Breast epithelium (tissue), 3 donors: Measurements from ENCODE around the gene ATP2C2.

Source experiments
- POLR2A ChIP-seq: fragments of 450-650 bp; IDR thresholded peaks from one replicate; pipeline ENCODE4 v1.6.1; 2016; ENCODE audit warnings: antibody characterized with exemption, mild to moderate bottlenecking, moderate library complexity
- POLR2AphosphoS5 ChIP-seq, 3 donors: sonication (generic); formaldehyde crosslinking; IDR thresholded peaks; one replicate each; pipeline ENCODE4 v1.6.1; 2017; ENCODE audit warnings: antibody characterized with exemption in 3 of 3
- TF ChIP-seq, protein P1 (sequence below), 3 donors: fragments of 450-650 bp; IDR thresholded peaks; one replicate each; pipeline ENCODE4 v1.5.1; 2016 to 2017; ENCODE audit warnings: antibody characterized with exemption in 3 of 3, mild to moderate bottlenecking in 3 of 3, moderate library complexity in 3 of 3

DNA sequence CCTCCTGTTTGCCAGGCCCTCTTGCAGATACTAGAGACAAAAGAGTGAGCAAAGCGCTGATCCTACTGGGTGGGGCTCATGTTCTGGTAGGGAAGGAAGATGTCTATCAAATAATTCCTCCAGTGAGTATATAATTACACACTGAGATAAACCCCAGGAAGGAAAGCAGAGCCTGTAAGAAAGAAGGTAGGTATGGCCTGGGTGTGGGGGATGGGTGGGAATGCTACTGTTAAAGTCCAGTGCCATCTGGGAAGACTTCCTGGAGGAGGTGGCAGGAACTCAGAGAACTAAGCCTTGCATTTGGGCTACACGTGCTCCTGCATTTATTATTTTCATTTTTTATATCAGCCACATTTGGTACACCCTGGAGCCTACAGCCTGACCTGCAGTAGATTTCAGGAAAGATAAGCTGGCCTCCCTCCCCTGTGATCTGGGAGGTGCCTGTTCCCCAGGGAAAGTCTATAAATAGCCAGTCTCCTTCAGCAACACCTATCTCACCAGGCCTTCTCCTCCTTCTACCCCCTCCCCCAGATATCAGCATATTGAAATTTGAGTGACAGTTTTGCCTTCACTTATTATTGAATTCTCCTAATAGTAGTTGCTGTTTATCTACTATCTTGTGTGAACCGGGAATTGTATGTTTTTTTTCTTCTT lies 11.5 kb downstream of the ATP2C2 start:
- TF ChIP-seq, protein P1, sequence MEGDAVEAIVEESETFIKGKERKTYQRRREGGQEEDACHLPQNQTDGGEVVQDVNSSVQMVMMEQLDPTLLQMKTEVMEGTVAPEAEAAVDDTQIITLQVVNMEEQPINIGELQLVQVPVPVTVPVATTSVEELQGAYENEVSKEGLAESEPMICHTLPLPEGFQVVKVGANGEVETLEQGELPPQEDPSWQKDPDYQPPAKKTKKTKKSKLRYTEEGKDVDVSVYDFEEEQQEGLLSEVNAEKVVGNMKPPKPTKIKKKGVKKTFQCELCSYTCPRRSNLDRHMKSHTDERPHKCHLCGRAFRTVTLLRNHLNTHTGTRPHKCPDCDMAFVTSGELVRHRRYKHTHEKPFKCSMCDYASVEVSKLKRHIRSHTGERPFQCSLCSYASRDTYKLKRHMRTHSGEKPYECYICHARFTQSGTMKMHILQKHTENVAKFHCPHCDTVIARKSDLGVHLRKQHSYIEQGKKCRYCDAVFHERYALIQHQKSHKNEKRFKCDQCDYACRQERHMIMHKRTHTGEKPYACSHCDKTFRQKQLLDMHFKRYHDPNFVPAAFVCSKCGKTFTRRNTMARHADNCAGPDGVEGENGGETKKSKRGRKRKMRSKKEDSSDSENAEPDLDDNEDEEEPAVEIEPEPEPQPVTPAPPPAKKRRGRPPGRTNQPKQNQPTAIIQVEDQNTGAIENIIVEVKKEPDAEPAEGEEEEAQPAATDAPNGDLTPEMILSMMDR (IDR thresholded peaks at IDR 0.05), result no peak
- no peak for TF ChIP-seq POLR2A
- TF ChIP-seq POLR2AphosphoS5 (IDR thresholded peaks at IDR 0.05), result no peak
